B cell (primary cell): ENCODE measurements around the gene VTCN1. TPM values are rescaled to one million over a fixed set of nuclear protein-coding genes. Genes with fewer than 3 reads are reported as not detected.

Experiments used
- ATAC-seq: fragments of 200-7000 bp; cut with Tn5 transposase; one replicate; pipeline ENCODE4 v1.10.0; 2021; ENCODE audit warnings: low read depth, mild to moderate bottlenecking, moderate number of reproducible peaks, moderate library complexity
- CTCF ChIA-PET: fragments of 350-600 bp; sonication (Branson Sonifier 250); formaldehyde crosslinking; loops from one replicate; lab custom pipeline; 2021; ENCODE audit warnings: antibody characterized with exemption, inconsistent platforms; lab: Charles Lee
- POLR2A ChIA-PET: fragments of 350-600 bp; sonication (Branson Sonifier 250); formaldehyde crosslinking; loops from one replicate; lab custom pipeline; 2021; ENCODE audit warnings: antibody characterized with exemption; lab: Charles Lee
- DNase-seq: peaks from one replicate; pipeline ENCODE4 v3.0.0; 2013
- H2AFZ ChIP-seq: 2 replicates; pipeline ENCODE4 v1.6.1; 2012; ENCODE audit warnings: mild to moderate bottlenecking, low read depth, low read length; ENCODE audit not compliant: insufficient read depth, poor library complexity, severe bottlenecking
- H3K27ac ChIP-seq, 2 donors: 1 replicate in 1 of 2; 2 replicates in 1 of 2; pipeline ENCODE4 v1.5.1; 2012 to 2013; ENCODE audit warnings: low read length in 2 of 2, mild to moderate bottlenecking in 2 of 2, moderate library complexity in 1 of 2
- H3K27me3 ChIP-seq, 4 experiments: fragments of 200-600 bp in 1 of 4; sonication (generic) in 1 of 4; replicated peaks in 1 of 4; 1 replicate in 2 of 4; 2 replicates in 2 of 4; pipeline versions ENCODE4 v1.6.1 to v1.7.0; 2013 to 2016; ENCODE audit warnings: low read length in 3 of 4, mild to moderate bottlenecking in 2 of 4, mixed read lengths in 1 of 4, moderate library complexity in 1 of 4; ENCODE audit not compliant: insufficient read depth in 4 of 4, control insufficient read depth in 3 of 4; ENCODE audit errors: control extremely low read depth in 1 of 4
- H3K36me3 ChIP-seq, 2 experiments: replicated peaks in 1 of 2; 1 replicate in 1 of 2; 2 replicates in 1 of 2; pipeline versions ENCODE4 v1.6.1 to v1.7.1; 2013; ENCODE audit warnings: low read length in 1 of 2; ENCODE audit not compliant: insufficient read depth in 2 of 2, control insufficient read depth in 1 of 2; ENCODE audit errors: control extremely low read depth in 1 of 2, extremely low read depth in 1 of 2
- H3K4me1 ChIP-seq, 2 donors: fragments of 200-600 bp in 1 of 2; sonication (generic) in 1 of 2; 1 replicate in 1 of 2; 2 replicates in 1 of 2; pipeline versions ENCODE4 v1.5.1 to v1.6.1; 2013 to 2017; ENCODE audit warnings: low read length in 2 of 2; ENCODE audit not compliant: control insufficient read depth in 2 of 2, insufficient read depth in 2 of 2
- H3K4me2 ChIP-seq: replicated peaks from 2 replicates; pipeline ENCODE3; 2012; ENCODE audit warnings: mild to moderate bottlenecking, low read depth, low read length; ENCODE audit not compliant: poor library complexity, severe bottlenecking
- H3K4me3 ChIP-seq, 5 experiments: fragments of 200-600 bp in 1 of 5; sonication (generic) in 1 of 5; 1 replicate in 3 of 5; 2 replicates in 2 of 5; pipeline versions ENCODE4 v1.5.1 to v1.7.0; 2011 to 2016; ENCODE audit warnings: low read length in 4 of 5, mild to moderate bottlenecking in 4 of 5, low read depth in 2 of 5, control low read depth in 1 of 5, moderate library complexity in 1 of 5; ENCODE audit not compliant: insufficient read depth in 1 of 5; ENCODE audit errors: control extremely low read depth in 1 of 5, extremely low read depth in 1 of 5
- H3K79me2 ChIP-seq: fragments of 200-600 bp; sonication (generic); one replicate; pipeline ENCODE4 v1.6.0; 2016; ENCODE audit warnings: low read length; ENCODE audit not compliant: control insufficient read depth, insufficient read depth
- H3K9ac ChIP-seq: fragments of 200-600 bp; sonication (generic); 2 replicates; pipeline ENCODE4 v1.6.1; 2017; ENCODE audit warnings: mild to moderate bottlenecking, low read length, moderate library complexity
- H3K9me3 ChIP-seq, 3 donors: one replicate each; pipeline versions ENCODE4 v1.6.1 to v1.7.1; 2013; ENCODE audit warnings: low read length in 2 of 3; ENCODE audit not compliant: control insufficient read depth in 2 of 3, insufficient read depth in 1 of 3; ENCODE audit errors: control extremely low read depth in 1 of 3
- H4K20me1 ChIP-seq: 2 replicates; pipeline ENCODE4 v1.6.0; 2012; ENCODE audit warnings: mild to moderate bottlenecking, low read length; ENCODE audit not compliant: insufficient read depth, control insufficient read depth, poor library complexity, severe bottlenecking
- H3K27ac Mint-ChIP-seq: one replicate; pipeline ENCODE4 v1.8.0; 2021; ENCODE audit warnings: mixed read lengths
- H3K27me3 Mint-ChIP-seq: one replicate; pipeline ENCODE4 v1.8.0; 2021; ENCODE audit warnings: mixed read lengths
- H3K4me1 Mint-ChIP-seq: one replicate; pipeline ENCODE4 v1.8.0; 2021; ENCODE audit warnings: mixed read lengths
- H3K4me3 Mint-ChIP-seq: one replicate; pipeline ENCODE4 v1.8.0; 2021; ENCODE audit warnings: mixed read lengths
- H3K9me3 Mint-ChIP-seq: one replicate; pipeline ENCODE4 v1.8.0; 2022; ENCODE audit warnings: mixed read lengths; ENCODE audit not compliant: insufficient read depth
- EZH2 ChIP-seq: IDR thresholded peaks from 2 replicates; pipeline ENCODE4 v1.6.1; 2012; ENCODE audit warnings: borderline replicate concordance, low read depth, mild to moderate bottlenecking, moderate library complexity, low read length; ENCODE audit not compliant: insufficient read depth, poor library complexity, severe bottlenecking
- WGBS: methylation state at CpG from one replicate; pipeline ENCODE4 v1.1.5; 2013; ENCODE audit warnings: missing lambda C conversion rate; ENCODE audit not compliant: insufficient coverage; 5-methylcytosine and 5-hydroxymethylcytosine counted together
- intact Hi-C: fragments of 100-400 bp; cut with micrococcal nuclease; formaldehyde crosslinking; loops from one replicate; pipeline ENCODE4 v1.10.0; 2022
- polyA plus RNA-seq: library from polyadenylated mRNA; depleted of rRNA; stranded (reverse); fragments of >200 nt; gene quantifications from 2 replicates; pipeline ENCODE4 v1.2.3, GENCODE V29; 2012
- total RNA-seq, 2 donors: library from RNA; stranded (reverse); fragments of 120-200 nt in 1 of 2; gene quantifications; 1 replicate in 1 of 2; 2 replicates in 1 of 2; pipeline versions ENCODE4 v1.2.3 to v1.2.4, GENCODE V29; 2013 to 2022
- TF ChIP-seq, protein P1 (sequence below): fragments of 200-600 bp; IDR thresholded peaks from one replicate; pipeline ENCODE4 v1.8.0; 2022; ENCODE audit warnings: antibody characterized with exemption, mild to moderate bottlenecking

Gene VTCN1
- total and polyA plus RNA-seq, 2 donors (not counting 1 experiment from before 2014, with no cell fraction given) = not detected

- Mint-ChIP-seq H3K9me3 (no peaks in the 10 kb centered on the region), H3K27ac (no peak overlapping the region)
These were observed 18.5 kb upstream of the VTCN1 start for GRCh38 chr1:117229217-117229616.

GRCh38 chr1:117225931-117226330 is 15.2 kb upstream of the VTCN1 start:
- intact Hi-C loops = no loop called here
- TF ChIP-seq, protein P1, sequence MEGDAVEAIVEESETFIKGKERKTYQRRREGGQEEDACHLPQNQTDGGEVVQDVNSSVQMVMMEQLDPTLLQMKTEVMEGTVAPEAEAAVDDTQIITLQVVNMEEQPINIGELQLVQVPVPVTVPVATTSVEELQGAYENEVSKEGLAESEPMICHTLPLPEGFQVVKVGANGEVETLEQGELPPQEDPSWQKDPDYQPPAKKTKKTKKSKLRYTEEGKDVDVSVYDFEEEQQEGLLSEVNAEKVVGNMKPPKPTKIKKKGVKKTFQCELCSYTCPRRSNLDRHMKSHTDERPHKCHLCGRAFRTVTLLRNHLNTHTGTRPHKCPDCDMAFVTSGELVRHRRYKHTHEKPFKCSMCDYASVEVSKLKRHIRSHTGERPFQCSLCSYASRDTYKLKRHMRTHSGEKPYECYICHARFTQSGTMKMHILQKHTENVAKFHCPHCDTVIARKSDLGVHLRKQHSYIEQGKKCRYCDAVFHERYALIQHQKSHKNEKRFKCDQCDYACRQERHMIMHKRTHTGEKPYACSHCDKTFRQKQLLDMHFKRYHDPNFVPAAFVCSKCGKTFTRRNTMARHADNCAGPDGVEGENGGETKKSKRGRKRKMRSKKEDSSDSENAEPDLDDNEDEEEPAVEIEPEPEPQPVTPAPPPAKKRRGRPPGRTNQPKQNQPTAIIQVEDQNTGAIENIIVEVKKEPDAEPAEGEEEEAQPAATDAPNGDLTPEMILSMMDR = no peak
- no peak for TF ChIP-seq EZH2
- H3K4me3 ChIP-seq = no peak overlapping the region
- H3K9me3 ChIP-seq = no peaks in the 10 kb centered on the region
- no peak overlapping the region for H3K4me3 Mint-ChIP-seq
- H3K27me3 Mint-ChIP-seq = no peaks in the 10 kb centered on the region
- H3K27ac Mint-ChIP-seq = no peak overlapping the region
- no peak for ATAC-seq
- no peaks in the 10 kb centered on the region for H3K27me3 ChIP-seq
- no peak overlapping the region for H3K4me2 ChIP-seq
- CTCF ChIA-PET = no interaction called here
- no peak overlapping the region for H2AFZ ChIP-seq
- H3K4me1 Mint-ChIP-seq = no peaks in the 10 kb centered on the region
- 92% methylated on average over 4 of the region's 4 CpGs for WGBS
- no peak for DNase-seq
- H3K36me3 ChIP-seq = no peaks in the 10 kb centered on the region
- POLR2A ChIA-PET = no interaction called here
- no peak overlapping the region for H3K9ac ChIP-seq
- H3K4me1 ChIP-seq = no peaks in the 10 kb centered on the region
- H3K79me2 ChIP-seq = no peaks in the 10 kb centered on the region
- H3K9me3 Mint-ChIP-seq = no peaks in the 10 kb centered on the region
- no peaks in the 10 kb centered on the region for H4K20me1 ChIP-seq
- no peak overlapping the region for H3K27ac ChIP-seq

More at GRCh38 chr1:117229217-117229616, 18.5 kb upstream of the VTCN1 start:
- Histone ChIP-seq H4K20me1 (no peaks in the 10 kb centered on the region), H3K9me3 (no peaks in the 10 kb centered on the region), H3K27ac (no peak overlapping the region), H3K4me1 (no peaks in the 10 kb centered on the region), H3K27me3 (no peaks in the 10 kb centered on the region), H2AFZ (no peak overlapping the region), H3K79me2 (no peaks in the 10 kb centered on the region), H3K4me2 (no peak overlapping the region), H3K9ac (no peak overlapping the region), H3K36me3 (no peaks in the 10 kb centered on the region), H3K4me3 (no peak overlapping the region)
- no peak for ATAC-seq
- Mint-ChIP-seq H3K4me1 (no peaks in the 10 kb centered on the region), H3K27me3 (no peaks in the 10 kb centered on the region), H3K4me3 (no peak overlapping the region)
- WGBS = 67% methylated on average over 1 of the region's 3 CpGs
- no peak for TF ChIP-seq EZH2
- TF ChIP-seq, protein P1 = no peak
- intact Hi-C loops = no loop called here
- no peak for DNase-seq
- POLR2A ChIA-PET = no interaction called here
- CTCF ChIA-PET = no interaction called here
